Bronchial epithelial cell (primary cell): ENCODE measurements around the gene CUEDC1. TPM values are rescaled to one million over a fixed set of nuclear protein-coding genes. Genes with fewer than 3 reads are reported as not detected.
A peak's percentile ranks its signal among the peaks of the same experiment; 100 is the strongest.

ENCODE experiments used
- DNase-seq: peaks from one replicate; pipeline ENCODE4 v3.0.0-alpha.2; 2010; ENCODE audit warnings: low read depth
- FAIRE-seq: peaks from 2 replicates; lab custom pipeline; 2011; peaks lifted over from hg19 to GRCh38; lab: Jason Lieb, UNC
- H3K27me3 ChIP-seq: 2 replicates; pipeline ENCODE4 v1.5.1; 2011; ENCODE audit warnings: low read length; ENCODE audit not compliant: control insufficient read depth, insufficient read depth
- H3K36me3 ChIP-seq: 2 replicates; pipeline ENCODE4 v1.5.1; 2011; ENCODE audit warnings: low read length; ENCODE audit not compliant: control insufficient read depth, insufficient read depth
- H3K4me3 ChIP-seq: 2 replicates; pipeline ENCODE4 v1.5.1; 2011; ENCODE audit warnings: mild to moderate bottlenecking, low read depth, low read length, control low read depth
- CTCF ChIP-seq: IDR thresholded peaks from 2 replicates; pipeline ENCODE4 v1.5.1; 2011; ENCODE audit warnings: mild to moderate bottlenecking, moderate library complexity, low read length, control low read depth, inconsistent platforms; ENCODE audit not compliant: insufficient read depth, severe bottlenecking
- total RNA-seq: library from RNA; depleted of rRNA; stranded (reverse); fragments of >200 nt; gene quantifications from 2 replicates; pipeline ENCODE4 v1.2.1, GENCODE V29; 2014

Gene CUEDC1
- total RNA-seq, 1 donor from 2014 or later: 3.4 TPM

- FAIRE-seq (no peak), DNase-seq (peak; percentile 91)
- TF ChIP-seq CTCF: peak; percentile 52
- Histone ChIP-seq H3K27me3 (no peaks in the 10 kb centered on the region), H3K4me3 (no peak overlapping the region), H3K36me3 (peaks cover 5% of the 10 kb centered on the region)
Measured at GRCh38 chr17:57875290-57876022, 79.8 kb downstream of the CUEDC1 start.

GRCh38 chr17:57874434-57875289 lies 80.5 kb downstream of the CUEDC1 start:
- Histone ChIP-seq H3K27me3 (no peaks in the 10 kb centered on the region), H3K4me3 (no peak overlapping the region), H3K36me3 (peaks cover 5% of the 10 kb centered on the region)
- FAIRE-seq (no peak), DNase-seq (peak; percentile 48)
- TF ChIP-seq CTCF: no peak

GRCh38 chr17:57874058-57874419 lies 81.2 kb downstream of the CUEDC1 start:
- peaks cover 5% of the 10 kb centered on the region for H3K36me3 ChIP-seq
- H3K27me3 ChIP-seq: no peaks in the 10 kb centered on the region
- no peak for TF ChIP-seq CTCF
- FAIRE-seq (no peak), DNase-seq (no peak)
- no peak overlapping the region for H3K4me3 ChIP-seq

GRCh38 chr17:57873261-57874057 lies 81.8 kb downstream of the CUEDC1 start:
- Histone ChIP-seq H3K27me3 (no peaks in the 10 kb centered on the region), H3K36me3 (peaks cover 5% of the 10 kb centered on the region), H3K4me3 (no peak overlapping the region)
- no peak for TF ChIP-seq CTCF
- DNase-seq (no peak), FAIRE-seq (no peak)

- Histone ChIP-seq H3K4me3 (no peak overlapping the region), H3K27me3 (no peaks in the 10 kb centered on the region), H3K36me3 (peaks cover 4% of the 10 kb centered on the region)
- no peak for TF ChIP-seq CTCF
- FAIRE-seq (no peak), DNase-seq (no peak)
Measured at GRCh38 chr17:57872536-57872935, 82.7 kb downstream of the CUEDC1 start.
